IgD-negative memory B cell (primary cell): ENCODE results near the gene USB1. TPM values are rescaled to one million over a fixed set of nuclear protein-coding genes. Genes with fewer than 3 reads are reported as not detected.

Source experiments
- H3K27ac Mint-ChIP-seq, 3 donors: one replicate each; pipeline ENCODE4 v1.8.0; 2020 to 2022; ENCODE audit warnings: mild to moderate bottlenecking in 3 of 3, mixed read lengths in 3 of 3, moderate library complexity in 1 of 3
- H3K27me3 Mint-ChIP-seq: one replicate; pipeline ENCODE4 v1.8.0; 2021; ENCODE audit warnings: mixed read lengths
- H3K36me3 Mint-ChIP-seq: one replicate; pipeline ENCODE4 v1.8.0; 2020; ENCODE audit warnings: mild to moderate bottlenecking, mixed read lengths
- H3K4me1 Mint-ChIP-seq, 3 donors: one replicate each; pipeline ENCODE4 v1.8.0; 2020 to 2022; ENCODE audit warnings: mixed read lengths in 3 of 3, mild to moderate bottlenecking in 1 of 3
- H3K4me3 Mint-ChIP-seq, 4 donors: one replicate each; pipeline ENCODE4 v1.8.0; 2020 to 2022; ENCODE audit warnings: mild to moderate bottlenecking in 4 of 4, mixed read lengths in 4 of 4, moderate library complexity in 3 of 4
- H3K9me3 Mint-ChIP-seq, 3 donors: one replicate each; pipeline ENCODE4 v1.8.0; 2020 to 2021; ENCODE audit warnings: mixed read lengths in 3 of 3, mild to moderate bottlenecking in 1 of 3
- polyA plus RNA-seq: library from polyadenylated mRNA; unstranded; fragments of 300-500 nt; fragmentation: Illumina TruSeq; gene quantifications from one replicate; pipeline ENCODE4 v1.2.3, GENCODE V29; 2021

USB1 gene
- polyA plus RNA-seq, 1 donor from 2014 or later: 29.3 TPM

GRCh38 chr16:58011652-58012051 is 10.4 kb downstream of the USB1 start:
- Mint-ChIP-seq H3K4me1 (peaks cover 0 to 2% (median 0%) of the 10 kb centered on the region in 3 donors), H3K36me3 (peaks cover 9% of the 10 kb centered on the region), H3K27me3 (no peaks in the 10 kb centered on the region), H3K9me3 (no peaks in the 10 kb centered on the region), H3K27ac (peak overlapping the region in 1 of 3 donors; percentile 10), H3K4me3 (no peak overlapping the region)

GRCh38 chr16:58012481-58012880 is 11.3 kb downstream of the USB1 start:
- Mint-ChIP-seq H3K36me3 (peaks cover 6% of the 10 kb centered on the region), H3K27ac (no peak overlapping the region), H3K27me3 (no peaks in the 10 kb centered on the region), H3K4me3 (no peak overlapping the region), H3K9me3 (no peaks in the 10 kb centered on the region), H3K4me1 (peaks cover 0 to 2% (median 0%) of the 10 kb centered on the region in 3 donors)

GRCh38 chr16:58013201-58013956 is 12.2 kb downstream of the USB1 start:
- Mint-ChIP-seq H3K27me3 (no peaks in the 10 kb centered on the region), H3K4me1 (peaks cover 0 to 2% (median 0%) of the 10 kb centered on the region in 3 donors), H3K9me3 (no peaks in the 10 kb centered on the region), H3K36me3 (peaks cover 6% of the 10 kb centered on the region), H3K4me3 (no peak overlapping the region), H3K27ac (peak overlapping the region in 1 of 3 donors; percentile 27)

GRCh38 chr16:58016840-58017446 is 15.7 kb downstream of the USB1 start:
- Mint-ChIP-seq H3K36me3 (no peaks in the 10 kb centered on the region), H3K4me3 (no peak overlapping the region), H3K27me3 (no peaks in the 10 kb centered on the region), H3K9me3 (no peaks in the 10 kb centered on the region), H3K4me1 (peaks cover 0 to 7% (median 3%) of the 10 kb centered on the region in 3 donors), H3K27ac (no peak overlapping the region)

GRCh38 chr16:58018803-58019202 is 17.6 kb downstream of the USB1 start:
- Mint-ChIP-seq H3K9me3 (no peaks in the 10 kb centered on the region), H3K4me1 (peaks cover 0 to 13% (median 3%) of the 10 kb centered on the region in 3 donors), H3K4me3 (no peak overlapping the region), H3K27me3 (no peaks in the 10 kb centered on the region), H3K36me3 (no peaks in the 10 kb centered on the region), H3K27ac (no peak overlapping the region)

- H3K9me3 Mint-ChIP-seq: no peaks in the 10 kb centered on the region
- H3K36me3 Mint-ChIP-seq: no peaks in the 10 kb centered on the region
- peaks cover 6 to 18% (median 9%) of the 10 kb centered on the region in 3 donors for H3K4me1 Mint-ChIP-seq
- H3K27ac Mint-ChIP-seq: no peak overlapping the region
- H3K27me3 Mint-ChIP-seq: peaks cover 3% of the 10 kb centered on the region
- no peak overlapping the region for H3K4me3 Mint-ChIP-seq
Measured at GRCh38 chr16:58019866-58020538, 18.8 kb downstream of the USB1 start.

- Mint-ChIP-seq H3K27ac (peak overlapping the region in 2 of 3 donors; percentile 45 to 71), H3K4me3 (peak overlapping the region in 1 of 4 donors; percentile 8), H3K27me3 (peaks cover 3% of the 10 kb centered on the region), H3K4me1 (peaks cover 8 to 19% (median 10%) of the 10 kb centered on the region in 3 donors), H3K9me3 (no peaks in the 10 kb centered on the region), H3K36me3 (no peaks in the 10 kb centered on the region)
Measured at GRCh38 chr16:58020628-58021521, 19.7 kb downstream of the USB1 start.

GRCh38 chr16:58021661-58022551 is 20.7 kb downstream of the USB1 start:
- H3K27me3 Mint-ChIP-seq: peaks cover 5% of the 10 kb centered on the region
- peaks cover 8 to 19% (median 10%) of the 10 kb centered on the region in 3 donors for H3K4me1 Mint-ChIP-seq
- H3K36me3 Mint-ChIP-seq: no peaks in the 10 kb centered on the region
- peak overlapping the region in 1 of 3 donors; percentile 64 for H3K27ac Mint-ChIP-seq
- peak overlapping the region in 1 of 4 donors; percentile 20 for H3K4me3 Mint-ChIP-seq
- H3K9me3 Mint-ChIP-seq: no peaks in the 10 kb centered on the region

- Mint-ChIP-seq H3K36me3 (no peaks in the 10 kb centered on the region), H3K4me1 (peaks cover 8 to 19% (median 10%) of the 10 kb centered on the region in 3 donors), H3K4me3 (peak overlapping the region in 1 of 4 donors; percentile 20), H3K27ac (peak overlapping the region in 1 of 3 donors; percentile 64), H3K27me3 (peaks cover 5% of the 10 kb centered on the region), H3K9me3 (no peaks in the 10 kb centered on the region)
Measured at GRCh38 chr16:58022601-58023371, 21.6 kb downstream of the USB1 start.

- Mint-ChIP-seq H3K4me1 (peaks cover 8 to 21% (median 10%) of the 10 kb centered on the region in 3 donors), H3K36me3 (no peaks in the 10 kb centered on the region), H3K4me3 (peak overlapping the region; percentile 83 to 94 (median 88)), H3K27me3 (peaks cover 8% of the 10 kb centered on the region), H3K27ac (peak overlapping the region in 1 of 3 donors; percentile 27), H3K9me3 (no peaks in the 10 kb centered on the region)
Measured at GRCh38 chr16:58024486-58025350, 23.5 kb downstream of the USB1 start.

GRCh38 chr16:58025351-58026138 is 24.3 kb downstream of the USB1 start, which contains the start of gene MMP15:
Gene MMP15 (plus strand): TSS chr16:58025754. CDS start chr16:58026351, 597 bp downstream.
- H3K4me3 Mint-ChIP-seq: peak within 1 kb of the TSS; percentile 83 to 94 (median 88)
- no peaks in the 10 kb centered on the region for H3K36me3 Mint-ChIP-seq
- H3K27me3 Mint-ChIP-seq: peaks cover 8% of the 10 kb centered on the region
- H3K27ac Mint-ChIP-seq: peak within 1 kb of the TSS in 1 of 3 donors; percentile 27
- H3K9me3 Mint-ChIP-seq: no peaks in the 10 kb centered on the region
- H3K4me1 Mint-ChIP-seq: peaks cover 8 to 17% (median 10%) of the 10 kb centered on the region in 3 donors
